A549 (cell line): ENCODE measurements around the gene PLXNC1.

Experiments
- BHLHE40 ChIP-seq: IDR thresholded peaks from 2 replicates; pipeline ENCODE4 v1.6.1; 2012; ENCODE audit warnings: low read depth, low read length, inconsistent platforms
- FOXS1 ChIP-seq: fragments of 250-450 bp; sonication (Bioruptor Pico); IDR thresholded peaks from 2 replicates; pipeline ENCODE4 v1.5.0; 2020; ENCODE audit warnings: mild to moderate bottlenecking, moderate library complexity
- POLR2A ChIP-seq: IDR thresholded peaks from 2 replicates; pipeline ENCODE4 v1.6.1; 2012; ENCODE audit warnings: mild to moderate bottlenecking, low read length
- SMC3 ChIP-seq: fragments of >200 bp; sonication (Bioruptor Twin); formaldehyde crosslinking; IDR thresholded peaks from 3 replicates; pipeline ENCODE4 v1.6.1; 2018; ENCODE audit warnings: inconsistent platforms
- ZSCAN20 ChIP-seq: fragments of 250-450 bp; sonication (Bioruptor Pico); IDR thresholded peaks from 2 replicates; pipeline ENCODE4 v1.8.0; 2022; ENCODE audit warnings: mild to moderate bottlenecking, moderate library complexity
- TF ChIP-seq, protein P1 (sequence below): fragments of >200 bp; sonication (Bioruptor Twin); formaldehyde crosslinking; IDR thresholded peaks from 3 replicates; pipeline ENCODE4 v1.5.1; 2016
- TF ChIP-seq, protein P2 (sequence below): IDR thresholded peaks from 2 replicates; pipeline ENCODE4 v1.6.1; 2012
- TF ChIP-seq, protein P3 (sequence below): fragments of 200-600 bp; sonication (generic); IDR thresholded peaks from 2 replicates; pipeline ENCODE4 v1.6.1; 2016; ENCODE audit warnings: antibody characterized with exemption, mild to moderate bottlenecking, moderate library complexity
- TF ChIP-seq, protein P4 (sequence below): IDR thresholded peaks from 2 replicates; pipeline ENCODE4 v1.6.1; 2012; ENCODE audit warnings: low read depth, borderline replicate concordance
- TF ChIP-seq, protein P5 (sequence below): IDR thresholded peaks from 2 replicates; pipeline ENCODE4 v1.6.1; 2012

DNA sequence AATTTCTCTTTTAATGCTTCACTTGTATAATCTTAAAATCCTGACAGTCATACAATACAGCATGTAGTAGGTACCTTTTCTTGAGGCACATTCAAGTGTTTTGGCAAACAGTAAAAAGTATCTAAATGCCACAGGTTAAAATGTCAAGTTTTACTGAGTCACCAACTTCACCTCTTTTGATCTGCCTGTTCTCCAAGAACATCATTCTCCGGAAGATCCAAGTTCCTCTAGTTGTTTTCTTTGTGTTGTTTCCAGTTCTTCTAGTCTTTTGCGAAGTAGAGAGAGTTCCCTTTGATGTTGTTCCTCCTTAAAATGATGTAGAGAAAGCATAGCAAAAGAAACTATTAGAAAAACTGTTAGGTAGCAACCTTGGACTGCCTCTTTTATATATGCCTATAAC, 160.2 kb downstream of the PLXNC1 start:
- TF ChIP-seq, protein P1, sequence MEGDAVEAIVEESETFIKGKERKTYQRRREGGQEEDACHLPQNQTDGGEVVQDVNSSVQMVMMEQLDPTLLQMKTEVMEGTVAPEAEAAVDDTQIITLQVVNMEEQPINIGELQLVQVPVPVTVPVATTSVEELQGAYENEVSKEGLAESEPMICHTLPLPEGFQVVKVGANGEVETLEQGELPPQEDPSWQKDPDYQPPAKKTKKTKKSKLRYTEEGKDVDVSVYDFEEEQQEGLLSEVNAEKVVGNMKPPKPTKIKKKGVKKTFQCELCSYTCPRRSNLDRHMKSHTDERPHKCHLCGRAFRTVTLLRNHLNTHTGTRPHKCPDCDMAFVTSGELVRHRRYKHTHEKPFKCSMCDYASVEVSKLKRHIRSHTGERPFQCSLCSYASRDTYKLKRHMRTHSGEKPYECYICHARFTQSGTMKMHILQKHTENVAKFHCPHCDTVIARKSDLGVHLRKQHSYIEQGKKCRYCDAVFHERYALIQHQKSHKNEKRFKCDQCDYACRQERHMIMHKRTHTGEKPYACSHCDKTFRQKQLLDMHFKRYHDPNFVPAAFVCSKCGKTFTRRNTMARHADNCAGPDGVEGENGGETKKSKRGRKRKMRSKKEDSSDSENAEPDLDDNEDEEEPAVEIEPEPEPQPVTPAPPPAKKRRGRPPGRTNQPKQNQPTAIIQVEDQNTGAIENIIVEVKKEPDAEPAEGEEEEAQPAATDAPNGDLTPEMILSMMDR, result no peak
- TF ChIP-seq, protein P2, sequence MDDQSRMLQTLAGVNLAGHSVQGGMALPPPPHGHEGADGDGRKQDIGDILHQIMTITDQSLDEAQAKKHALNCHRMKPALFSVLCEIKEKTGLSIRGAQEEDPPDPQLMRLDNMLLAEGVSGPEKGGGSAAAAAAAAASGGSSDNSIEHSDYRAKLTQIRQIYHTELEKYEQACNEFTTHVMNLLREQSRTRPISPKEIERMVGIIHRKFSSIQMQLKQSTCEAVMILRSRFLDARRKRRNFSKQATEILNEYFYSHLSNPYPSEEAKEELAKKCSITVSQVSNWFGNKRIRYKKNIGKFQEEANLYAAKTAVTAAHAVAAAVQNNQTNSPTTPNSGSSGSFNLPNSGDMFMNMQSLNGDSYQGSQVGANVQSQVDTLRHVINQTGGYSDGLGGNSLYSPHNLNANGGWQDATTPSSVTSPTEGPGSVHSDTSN, result no peak
- TF ChIP-seq, protein P3, sequence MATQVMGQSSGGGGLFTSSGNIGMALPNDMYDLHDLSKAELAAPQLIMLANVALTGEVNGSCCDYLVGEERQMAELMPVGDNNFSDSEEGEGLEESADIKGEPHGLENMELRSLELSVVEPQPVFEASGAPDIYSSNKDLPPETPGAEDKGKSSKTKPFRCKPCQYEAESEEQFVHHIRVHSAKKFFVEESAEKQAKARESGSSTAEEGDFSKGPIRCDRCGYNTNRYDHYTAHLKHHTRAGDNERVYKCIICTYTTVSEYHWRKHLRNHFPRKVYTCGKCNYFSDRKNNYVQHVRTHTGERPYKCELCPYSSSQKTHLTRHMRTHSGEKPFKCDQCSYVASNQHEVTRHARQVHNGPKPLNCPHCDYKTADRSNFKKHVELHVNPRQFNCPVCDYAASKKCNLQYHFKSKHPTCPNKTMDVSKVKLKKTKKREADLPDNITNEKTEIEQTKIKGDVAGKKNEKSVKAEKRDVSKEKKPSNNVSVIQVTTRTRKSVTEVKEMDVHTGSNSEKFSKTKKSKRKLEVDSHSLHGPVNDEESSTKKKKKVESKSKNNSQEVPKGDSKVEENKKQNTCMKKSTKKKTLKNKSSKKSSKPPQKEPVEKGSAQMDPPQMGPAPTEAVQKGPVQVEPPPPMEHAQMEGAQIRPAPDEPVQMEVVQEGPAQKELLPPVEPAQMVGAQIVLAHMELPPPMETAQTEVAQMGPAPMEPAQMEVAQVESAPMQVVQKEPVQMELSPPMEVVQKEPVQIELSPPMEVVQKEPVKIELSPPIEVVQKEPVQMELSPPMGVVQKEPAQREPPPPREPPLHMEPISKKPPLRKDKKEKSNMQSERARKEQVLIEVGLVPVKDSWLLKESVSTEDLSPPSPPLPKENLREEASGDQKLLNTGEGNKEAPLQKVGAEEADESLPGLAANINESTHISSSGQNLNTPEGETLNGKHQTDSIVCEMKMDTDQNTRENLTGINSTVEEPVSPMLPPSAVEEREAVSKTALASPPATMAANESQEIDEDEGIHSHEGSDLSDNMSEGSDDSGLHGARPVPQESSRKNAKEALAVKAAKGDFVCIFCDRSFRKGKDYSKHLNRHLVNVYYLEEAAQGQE, result no peak
- TF ChIP-seq, protein P4, sequence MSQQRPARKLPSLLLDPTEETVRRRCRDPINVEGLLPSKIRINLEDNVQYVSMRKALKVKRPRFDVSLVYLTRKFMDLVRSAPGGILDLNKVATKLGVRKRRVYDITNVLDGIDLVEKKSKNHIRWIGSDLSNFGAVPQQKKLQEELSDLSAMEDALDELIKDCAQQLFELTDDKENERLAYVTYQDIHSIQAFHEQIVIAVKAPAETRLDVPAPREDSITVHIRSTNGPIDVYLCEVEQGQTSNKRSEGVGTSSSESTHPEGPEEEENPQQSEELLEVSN, result no peak
- TF ChIP-seq, protein P5, sequence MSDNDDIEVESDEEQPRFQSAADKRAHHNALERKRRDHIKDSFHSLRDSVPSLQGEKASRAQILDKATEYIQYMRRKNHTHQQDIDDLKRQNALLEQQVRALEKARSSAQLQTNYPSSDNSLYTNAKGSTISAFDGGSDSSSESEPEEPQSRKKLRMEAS, result no peak
- TF ChIP-seq ZSCAN20 (CRISPR knock-in tag), result no peak
- TF ChIP-seq SMC3, result no peak
- no peak for TF ChIP-seq BHLHE40
- TF ChIP-seq POLR2A, result no peak
- TF ChIP-seq FOXS1, result no peak
